GM21515 (cell line): ENCODE data around the gene ZFP36.

ENCODE experiments used
- ATAC-seq: cut with Tn5 transposase; IDR thresholded peaks from one replicate; pipeline ENCODE4 v1.9.1; 2021; ENCODE audit not compliant: unreplicated experiment

The ZFP36 gene

GRCh38 chr19:39403331-39404312, 3.0 kb upstream of the ZFP36 start:
- ATAC-seq, result peak; percentile 18

GRCh38 chr19:39405261-39405957, 1.2 kb upstream of the ZFP36 start:
- no peak for ATAC-seq

GRCh38 chr19:39405958-39406655, 540 bp upstream of the ZFP36 start:
- no peak for ATAC-seq

GRCh38 chr19:39407410-39407659, 688 bp downstream of the ZFP36 start:
- ATAC-seq, result no peak

- no peak for ATAC-seq
These were observed 1.2 kb downstream of the ZFP36 start for GRCh38 chr19:39407660-39408391.

- ATAC-seq, result no peak
These were observed 2.0 kb downstream of the ZFP36 start for GRCh38 chr19:39408392-39409207.

- no peak for ATAC-seq
These were observed 2.8 kb downstream of the ZFP36 start for GRCh38 chr19:39409208-39410016.

- no peak for ATAC-seq
These were observed 3.6 kb downstream of the ZFP36 start for GRCh38 chr19:39410017-39410830.

GRCh38 chr19:39410831-39411080, 4.1 kb downstream of the ZFP36 start:
- ATAC-seq, result no peak

- no peak for ATAC-seq
These were observed 4.6 kb downstream of the ZFP36 start for GRCh38 chr19:39411081-39411831.

GRCh38 chr19:39411832-39412099, 5.1 kb downstream of the ZFP36 start:
- peak; percentile 15 for ATAC-seq

GRCh38 chr19:39412100-39412866, 5.6 kb downstream of the ZFP36 start, which contains the start of gene PLEKHG2:
Gene PLEKHG2 (plus strand): TSS chr19:39412669. CDS start chr19:39414087, 1,418 bp downstream.
- peak; percentile 41 for ATAC-seq

GRCh38 chr19:39412867-39413271, 6.2 kb downstream of the ZFP36 start:
- no peak for ATAC-seq

GRCh38 chr19:39413272-39413910, 6.7 kb downstream of the ZFP36 start:
- ATAC-seq, result no peak

GRCh38 chr19:39413911-39414608, 7.4 kb downstream of the ZFP36 start:
- no peak for ATAC-seq
